Activated T-cell treated with anti-CD3 and anti-CD28 coated beads, Interleukin-2, amount 50 U/mL, for 4 hours (primary cell): ENCODE measurements around the gene GRIA1. TPM values are rescaled to one million over a fixed set of nuclear protein-coding genes. Genes with fewer than 3 reads are reported as not detected.

Experiments
- ATAC-seq, 2 donors: fragments of 200-7000 bp; cut with Tn5 transposase; one replicate each; pipeline ENCODE4 v1.10.0; 2021
- DNase-seq: peaks from one replicate; pipeline ENCODE4 v3.0.0-alpha.2; 2020
- H3K27me3 Mint-ChIP-seq: one replicate; pipeline ENCODE4 v1.8.0; 2021; ENCODE audit warnings: low read depth, mixed read lengths
- H3K36me3 Mint-ChIP-seq: one replicate; pipeline ENCODE4 v1.8.0; 2022; ENCODE audit warnings: mixed read lengths; ENCODE audit not compliant: insufficient read depth
- H3K4me1 Mint-ChIP-seq: one replicate; pipeline ENCODE4 v1.8.0; 2021; ENCODE audit warnings: low read depth, mixed read lengths
- H3K4me3 Mint-ChIP-seq: one replicate; pipeline ENCODE4 v1.8.0; 2021; ENCODE audit warnings: mild to moderate bottlenecking, moderate library complexity, mixed read lengths
- H3K9me3 Mint-ChIP-seq: one replicate; pipeline ENCODE4 v1.8.0; 2021; ENCODE audit warnings: mixed read lengths
- total RNA-seq, 3 donors: library from RNA; stranded (reverse); gene quantifications; one replicate each; pipeline ENCODE4 v1.2.1, GENCODE V29; 2021

Gene GRIA1
- total RNA-seq, 3 donors from 2014 or later = not detected

- no peaks in the 10 kb centered on the region for H3K4me1 Mint-ChIP-seq
- peaks cover 2% of the 10 kb centered on the region for H3K27me3 Mint-ChIP-seq
- ATAC-seq (no peak), DNase-seq (no peak)
- H3K9me3 Mint-ChIP-seq = no peaks in the 10 kb centered on the region
- H3K36me3 Mint-ChIP-seq = no peaks in the 10 kb centered on the region
- no peak overlapping the region for H3K4me3 Mint-ChIP-seq
Observed at GRCh38 chr5:153480401-153480800, 10.1 kb upstream of the GRIA1 start.

DNA sequence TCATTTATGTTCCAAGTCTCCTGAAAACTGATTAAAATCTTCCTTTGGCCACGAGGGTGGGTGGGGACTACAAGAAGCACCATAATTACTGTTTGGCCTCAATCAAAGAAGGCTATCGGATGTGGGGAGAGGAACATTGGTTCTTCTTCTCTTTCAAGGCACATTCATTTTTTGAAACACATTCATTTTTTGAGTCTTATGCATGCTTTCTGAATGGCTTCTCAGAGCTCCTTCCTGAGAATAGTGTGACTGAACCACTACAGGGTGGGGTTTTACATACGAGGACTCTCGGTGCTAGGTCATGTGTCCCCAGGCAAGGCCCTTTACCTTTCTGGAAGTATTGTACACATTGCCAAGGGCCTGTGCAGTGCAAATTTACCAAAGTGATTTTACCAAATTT is 7.0 kb upstream of the GRIA1 start:
- no peak overlapping the region for H3K4me3 Mint-ChIP-seq
- peaks cover 2% of the 10 kb centered on the region for H3K27me3 Mint-ChIP-seq
- DNase-seq = no peak
- no peaks in the 10 kb centered on the region for H3K9me3 Mint-ChIP-seq
- ATAC-seq = no peak
- H3K4me1 Mint-ChIP-seq = no peaks in the 10 kb centered on the region
- no peaks in the 10 kb centered on the region for H3K36me3 Mint-ChIP-seq

- no peak overlapping the region for H3K4me3 Mint-ChIP-seq
- DNase-seq = no peak
- H3K4me1 Mint-ChIP-seq = no peaks in the 10 kb centered on the region
- ATAC-seq = no peak
- peaks cover 11% of the 10 kb centered on the region for H3K27me3 Mint-ChIP-seq
- H3K9me3 Mint-ChIP-seq = no peaks in the 10 kb centered on the region
- H3K36me3 Mint-ChIP-seq = no peaks in the 10 kb centered on the region
Observed at GRCh38 chr5:153485641-153486040, 4.8 kb upstream of the GRIA1 start.

GRCh38 chr5:153486771-153487170 is 3.7 kb upstream of the GRIA1 start:
- no peak for ATAC-seq
- no peak for DNase-seq
- Mint-ChIP-seq H3K9me3 (no peaks in the 10 kb centered on the region), H3K36me3 (no peaks in the 10 kb centered on the region), H3K27me3 (peaks cover 19% of the 10 kb centered on the region), H3K4me3 (no peak overlapping the region), H3K4me1 (no peaks in the 10 kb centered on the region)

- no peak for ATAC-seq
- no peaks in the 10 kb centered on the region for H3K36me3 Mint-ChIP-seq
- H3K9me3 Mint-ChIP-seq = no peaks in the 10 kb centered on the region
- H3K4me3 Mint-ChIP-seq = no peak overlapping the region
- peaks cover 27% of the 10 kb centered on the region for H3K27me3 Mint-ChIP-seq
- no peak for DNase-seq
- no peaks in the 10 kb centered on the region for H3K4me1 Mint-ChIP-seq
Observed at GRCh38 chr5:153489611-153490010, 859 bp upstream of the GRIA1 start.

GRCh38 chr5:153491038-153491744 is 721 bp downstream of the GRIA1 start:
- ATAC-seq = no peak
- Mint-ChIP-seq H3K4me1 (no peaks in the 10 kb centered on the region), H3K27me3 (peaks cover 27% of the 10 kb centered on the region), H3K36me3 (no peaks in the 10 kb centered on the region), H3K9me3 (no peaks in the 10 kb centered on the region), H3K4me3 (no peak overlapping the region)
- DNase-seq = no peak

- H3K27me3 Mint-ChIP-seq = peaks cover 27% of the 10 kb centered on the region
- H3K4me1 Mint-ChIP-seq = no peaks in the 10 kb centered on the region
- H3K36me3 Mint-ChIP-seq = no peaks in the 10 kb centered on the region
- no peak overlapping the region for H3K4me3 Mint-ChIP-seq
- H3K9me3 Mint-ChIP-seq = no peaks in the 10 kb centered on the region
- no peak for ATAC-seq
- DNase-seq = no peak
Observed at GRCh38 chr5:153491856-153492255, 1.4 kb downstream of the GRIA1 start.

DNA sequence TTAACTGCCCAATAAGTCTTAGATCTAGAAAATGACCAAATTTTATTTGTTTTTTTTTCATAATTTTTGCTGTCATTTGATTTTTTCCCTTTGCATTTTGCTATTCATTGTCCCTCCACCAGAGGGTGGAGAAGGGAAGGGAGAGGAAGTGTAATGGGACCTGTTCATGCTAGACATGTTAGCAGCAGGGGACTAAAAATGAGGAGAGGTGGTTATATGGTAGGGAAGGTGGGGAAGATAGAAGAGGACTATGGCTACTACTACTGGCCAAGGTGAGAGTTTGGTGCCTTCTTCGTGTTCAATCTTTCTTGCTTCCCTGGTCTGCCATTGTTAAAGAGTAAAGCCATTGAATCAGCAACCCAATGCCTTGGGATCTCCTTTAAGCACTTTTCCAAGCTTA is 6.4 kb downstream of the GRIA1 start:
- Mint-ChIP-seq H3K36me3 (no peaks in the 10 kb centered on the region), H3K4me3 (no peak overlapping the region), H3K4me1 (no peaks in the 10 kb centered on the region), H3K27me3 (peaks cover 9% of the 10 kb centered on the region), H3K9me3 (no peaks in the 10 kb centered on the region)
- DNase-seq (no peak), ATAC-seq (no peak)

DNA sequence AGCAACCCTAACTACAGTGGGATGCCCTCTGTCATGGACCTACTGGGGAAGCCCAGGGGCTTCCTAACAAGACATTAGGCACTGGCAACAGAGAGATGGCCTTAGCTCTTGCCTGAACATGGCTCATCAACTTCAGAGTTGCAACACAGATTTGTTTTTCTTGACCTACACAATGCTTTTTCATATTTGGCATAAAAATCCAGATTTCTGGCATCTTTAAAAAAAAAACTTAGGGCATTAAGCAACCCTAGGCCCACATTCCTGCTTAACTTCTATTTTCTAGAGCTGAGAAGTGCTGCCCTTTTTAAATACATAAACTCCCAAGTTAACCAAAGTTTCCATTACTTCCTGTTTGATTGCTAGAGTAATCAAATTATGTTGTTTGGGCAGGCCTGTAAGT is 8.0 kb downstream of the GRIA1 start:
- no peaks in the 10 kb centered on the region for H3K4me1 Mint-ChIP-seq
- H3K9me3 Mint-ChIP-seq = no peaks in the 10 kb centered on the region
- H3K4me3 Mint-ChIP-seq = no peak overlapping the region
- ATAC-seq (no peak), DNase-seq (no peak)
- no peaks in the 10 kb centered on the region for H3K27me3 Mint-ChIP-seq
- no peaks in the 10 kb centered on the region for H3K36me3 Mint-ChIP-seq

DNA sequence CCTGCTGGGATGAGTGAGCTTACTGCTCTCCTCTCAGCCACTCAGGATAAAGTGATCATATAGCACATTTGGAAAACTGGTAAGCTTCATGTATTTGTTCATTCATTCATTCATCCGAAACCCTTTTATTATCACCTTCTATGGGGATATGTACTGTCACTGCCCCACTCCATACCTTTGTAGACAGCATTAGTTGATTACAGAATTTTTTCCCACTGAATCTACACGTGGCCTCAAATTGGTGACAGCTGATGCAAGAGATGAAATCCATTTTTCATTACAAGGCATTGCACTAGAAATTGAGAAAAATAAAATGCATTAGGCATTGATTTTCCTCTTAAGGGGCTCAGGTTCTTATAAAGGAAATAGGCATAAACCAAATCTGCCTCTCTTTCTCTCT is 9.7 kb downstream of the GRIA1 start:
- H3K4me1 Mint-ChIP-seq = no peaks in the 10 kb centered on the region
- DNase-seq = no peak
- no peak for ATAC-seq
- H3K36me3 Mint-ChIP-seq = no peaks in the 10 kb centered on the region
- no peak overlapping the region for H3K4me3 Mint-ChIP-seq
- H3K27me3 Mint-ChIP-seq = no peaks in the 10 kb centered on the region
- H3K9me3 Mint-ChIP-seq = no peaks in the 10 kb centered on the region

- no peaks in the 10 kb centered on the region for H3K4me1 Mint-ChIP-seq
- DNase-seq (no peak), ATAC-seq (no peak)
- H3K36me3 Mint-ChIP-seq = no peaks in the 10 kb centered on the region
- H3K9me3 Mint-ChIP-seq = no peaks in the 10 kb centered on the region
- H3K27me3 Mint-ChIP-seq = no peaks in the 10 kb centered on the region
- no peak overlapping the region for H3K4me3 Mint-ChIP-seq
Observed at GRCh38 chr5:153504726-153505125, 14.3 kb downstream of the GRIA1 start.

- ATAC-seq (no peak), DNase-seq (no peak)
- H3K27me3 Mint-ChIP-seq = no peaks in the 10 kb centered on the region
- H3K9me3 Mint-ChIP-seq = no peaks in the 10 kb centered on the region
- H3K4me3 Mint-ChIP-seq = no peak overlapping the region
- no peaks in the 10 kb centered on the region for H3K36me3 Mint-ChIP-seq
- no peaks in the 10 kb centered on the region for H3K4me1 Mint-ChIP-seq
Observed at GRCh38 chr5:153508700-153509099, 18.2 kb downstream of the GRIA1 start.

DNA sequence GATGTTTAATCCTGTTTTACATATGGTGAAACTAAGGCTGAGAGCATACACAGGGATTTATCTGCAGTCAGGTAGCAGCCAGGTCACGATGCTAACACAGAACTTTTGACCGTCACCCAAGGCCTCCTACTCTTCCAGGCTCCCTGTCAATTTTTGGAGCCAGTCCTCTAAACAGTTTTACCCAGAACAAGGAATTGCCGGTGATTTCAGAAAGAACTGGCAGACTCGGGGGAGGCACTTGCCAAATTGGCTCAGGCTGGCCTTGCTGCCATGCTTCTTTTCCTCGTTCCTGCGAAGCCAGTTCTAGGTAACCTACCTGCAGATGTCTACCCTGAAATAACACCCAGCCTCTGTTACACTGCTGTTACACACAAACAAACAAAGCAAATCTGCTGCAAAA is 21.2 kb downstream of the GRIA1 start:
- no peaks in the 10 kb centered on the region for H3K27me3 Mint-ChIP-seq
- H3K4me1 Mint-ChIP-seq = no peaks in the 10 kb centered on the region
- no peak for ATAC-seq
- no peaks in the 10 kb centered on the region for H3K36me3 Mint-ChIP-seq
- H3K9me3 Mint-ChIP-seq = no peaks in the 10 kb centered on the region
- H3K4me3 Mint-ChIP-seq = no peak overlapping the region
- DNase-seq = no peak

GRCh38 chr5:153513156-153513555 is 22.7 kb downstream of the GRIA1 start:
- Mint-ChIP-seq H3K27me3 (peaks cover 3% of the 10 kb centered on the region), H3K4me3 (no peak overlapping the region), H3K4me1 (peaks cover 2% of the 10 kb centered on the region), H3K36me3 (no peaks in the 10 kb centered on the region), H3K9me3 (no peaks in the 10 kb centered on the region)
- DNase-seq (no peak), ATAC-seq (no peak)

GRCh38 chr5:153515301-153515700 is 24.8 kb downstream of the GRIA1 start:
- Mint-ChIP-seq H3K4me1 (peaks cover 2% of the 10 kb centered on the region), H3K36me3 (no peaks in the 10 kb centered on the region), H3K27me3 (peaks cover 3% of the 10 kb centered on the region), H3K4me3 (no peak overlapping the region), H3K9me3 (no peaks in the 10 kb centered on the region)
- DNase-seq (no peak), ATAC-seq (no peak)
